HG02970 (cell line): ENCODE measurements around the gene PTPRT.

Source experiments
- ATAC-seq: cut with Tn5 transposase; IDR thresholded peaks from one replicate; pipeline ENCODE4 v1.9.1; 2021; ENCODE audit warnings: mild to moderate bottlenecking, moderate library complexity, moderate number of reproducible peaks; ENCODE audit not compliant: unreplicated experiment, low FRiP score

PTPRT gene

GRCh38 chr20:42191140-42191860, 998.4 kb downstream of the PTPRT start:
- ATAC-seq, result no peak

DNA sequence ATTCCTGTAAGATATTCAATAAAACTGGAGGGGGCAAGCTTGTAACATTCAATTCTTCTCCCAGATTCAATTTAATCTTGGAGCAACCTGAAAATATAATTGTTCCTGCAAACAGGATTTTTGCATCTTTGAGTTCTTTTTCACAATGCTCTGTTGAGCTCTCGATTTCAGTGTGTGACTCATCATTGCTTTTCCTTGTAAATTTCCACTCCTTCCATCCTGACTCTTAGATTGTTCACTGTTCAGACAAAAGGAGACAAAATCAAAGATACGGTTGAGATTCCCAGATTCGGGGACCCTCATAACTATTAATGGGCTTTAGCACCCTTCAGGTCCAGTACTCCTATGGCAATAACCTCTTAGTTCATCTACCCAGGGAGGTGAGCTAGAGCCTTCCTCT, 999.6 kb downstream of the PTPRT start:
- ATAC-seq, result no peak

DNA sequence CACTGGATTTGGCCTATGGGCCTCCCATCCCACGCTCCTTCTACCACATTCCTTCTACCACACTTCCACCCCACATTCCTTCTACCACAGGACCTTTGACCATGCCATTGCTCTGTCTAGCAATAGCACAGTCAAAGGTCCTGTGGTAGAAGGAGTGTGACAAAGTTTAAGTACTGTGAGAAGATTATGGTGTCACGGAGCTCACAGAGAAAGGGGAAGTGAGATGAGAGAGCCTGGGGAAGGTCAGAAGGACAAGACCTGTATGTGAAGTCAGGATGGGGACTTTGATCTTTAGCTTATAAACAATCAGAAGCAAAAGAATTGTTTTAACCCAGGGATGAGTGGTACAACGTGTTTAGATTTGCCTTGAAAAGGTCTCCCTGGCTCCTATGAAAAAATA, 1003.4 kb downstream of the PTPRT start:
- ATAC-seq, result no peak

- ATAC-seq, result no peak
Observed at GRCh38 chr20:42183147-42183546, 1006.6 kb downstream of the PTPRT start.

GRCh38 chr20:42181064-42181463, 1008.6 kb downstream of the PTPRT start:
- ATAC-seq, result no peak

- no peak for ATAC-seq
Observed at GRCh38 chr20:42179768-42180167, 1009.9 kb downstream of the PTPRT start.

GRCh38 chr20:42173440-42173839, 1016.3 kb downstream of the PTPRT start:
- ATAC-seq, result no peak

GRCh38 chr20:42164121-42164890, 1025.4 kb downstream of the PTPRT start:
- no peak for ATAC-seq

GRCh38 chr20:42161228-42161829, 1028.4 kb downstream of the PTPRT start:
- ATAC-seq, result no peak

DNA sequence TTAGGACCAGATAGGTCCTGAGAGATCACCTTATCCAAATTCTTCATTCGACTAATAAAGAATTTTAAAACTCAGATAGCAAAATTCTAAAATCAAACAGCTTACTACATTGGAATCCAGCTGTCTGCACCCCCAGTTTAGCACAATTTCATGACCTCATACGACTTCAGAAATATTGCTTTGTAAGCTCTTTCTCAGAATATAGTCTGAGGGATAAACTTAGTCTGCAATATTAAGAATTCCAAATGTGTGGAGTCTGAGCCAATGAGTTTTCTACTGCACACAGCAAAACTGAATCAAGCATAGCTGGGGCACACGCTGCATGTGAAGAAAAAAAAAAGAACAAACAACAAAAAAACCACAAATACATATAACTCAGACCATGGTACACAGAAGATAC, 1029.9 kb downstream of the PTPRT start:
- no peak for ATAC-seq

DNA sequence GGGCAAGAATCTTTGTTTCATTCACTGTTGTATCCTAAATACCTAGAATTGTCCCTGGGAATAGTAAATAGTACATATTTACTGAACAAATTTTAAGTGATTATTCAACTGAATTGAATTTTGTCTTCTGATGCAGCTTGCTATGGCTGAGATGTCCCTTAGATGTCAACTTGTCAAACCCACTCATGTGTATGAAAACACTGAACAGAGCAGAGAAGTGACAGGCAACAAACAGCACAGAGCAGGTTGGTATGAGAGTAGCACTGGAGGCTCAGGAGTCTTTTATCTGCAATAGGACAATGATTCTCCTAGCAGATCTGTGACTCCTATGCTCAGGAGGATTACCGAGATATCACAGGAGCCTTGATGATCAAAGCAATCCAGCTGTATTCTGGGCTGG, 1031.4 kb downstream of the PTPRT start:
- no peak for ATAC-seq

- no peak for ATAC-seq
Observed at GRCh38 chr20:42155586-42155985, 1034.1 kb downstream of the PTPRT start.

- ATAC-seq, result no peak
Observed at GRCh38 chr20:42152575-42152974, 1037.1 kb downstream of the PTPRT start.

DNA sequence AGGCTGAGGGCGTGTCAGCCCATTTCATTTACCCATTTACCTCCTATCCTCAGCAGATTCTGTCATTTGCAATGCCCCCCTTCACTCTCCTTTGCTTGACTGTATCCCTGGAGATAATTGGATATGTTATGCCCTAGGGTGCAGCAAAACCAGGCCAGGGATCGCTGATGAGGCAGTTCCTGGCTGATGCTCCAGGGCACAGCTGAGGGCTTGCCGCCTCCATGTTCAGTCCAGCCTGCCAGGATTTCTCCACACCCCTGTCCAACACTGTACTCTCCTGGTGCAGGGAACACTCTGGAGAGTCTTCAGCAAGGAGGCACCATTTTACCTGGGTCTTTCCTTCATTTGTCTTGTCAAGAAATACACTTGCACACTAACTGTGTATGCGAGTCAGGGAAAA, 1039.5 kb downstream of the PTPRT start:
- no peak for ATAC-seq

DNA sequence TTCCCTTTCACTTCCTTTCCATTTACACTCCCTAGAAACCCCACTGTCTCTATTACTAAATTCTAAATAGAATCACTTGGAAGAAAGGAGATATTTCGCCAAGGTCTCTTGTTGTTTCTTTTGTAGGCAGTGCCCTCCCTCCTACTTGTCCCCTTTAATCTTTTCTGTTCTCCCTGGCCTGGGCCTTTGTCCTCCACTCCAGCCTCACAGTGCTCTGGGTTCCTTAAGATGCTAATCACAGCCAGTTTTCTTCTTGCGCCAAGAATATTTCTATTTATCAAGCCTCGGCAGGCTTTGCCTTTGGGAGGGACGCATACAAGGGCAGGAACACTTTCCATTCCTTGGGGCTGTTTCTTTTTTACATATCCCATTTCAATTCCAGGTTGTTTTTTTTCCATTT, 1051.0 kb downstream of the PTPRT start:
- no peak for ATAC-seq

- no peak for ATAC-seq
Observed at GRCh38 chr20:42134265-42135098, 1055.2 kb downstream of the PTPRT start.

DNA sequence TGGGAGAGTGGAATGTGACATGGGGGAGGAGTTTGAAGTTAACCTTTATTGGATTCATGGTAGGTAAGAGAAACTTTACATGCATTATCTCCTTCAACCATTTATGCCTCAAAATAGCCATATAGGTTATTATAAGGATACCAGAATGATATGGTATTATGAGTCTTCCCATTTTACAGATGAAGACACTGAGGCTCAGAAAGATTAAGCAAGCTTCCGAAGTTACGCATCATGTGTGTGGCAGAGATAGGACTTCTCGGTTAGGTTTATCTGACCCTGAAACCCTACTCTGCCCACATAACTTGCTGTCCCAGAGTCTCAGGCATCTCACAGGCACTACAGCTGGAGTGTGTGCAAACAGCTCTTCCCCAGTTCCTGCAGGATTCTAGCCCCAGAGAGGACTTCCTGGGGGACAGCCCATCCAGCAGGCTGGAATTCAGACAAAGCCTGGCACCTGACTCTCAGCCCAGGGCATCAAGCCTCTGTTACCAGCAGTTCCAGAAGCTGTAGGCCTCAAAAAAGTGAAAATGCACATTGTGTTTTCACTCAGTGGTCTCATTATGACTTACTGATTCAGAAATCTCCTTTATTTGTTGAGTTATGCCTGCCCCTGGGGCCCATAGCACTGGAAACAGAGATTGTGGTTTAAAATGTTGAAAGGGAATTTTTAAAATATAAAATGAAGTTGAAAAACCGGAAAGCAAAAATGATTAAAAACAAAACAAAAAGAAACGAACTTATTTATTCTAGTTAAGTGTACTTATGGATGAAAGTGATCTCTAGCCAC, 1058.7 kb downstream of the PTPRT start:
- no peak for ATAC-seq

DNA sequence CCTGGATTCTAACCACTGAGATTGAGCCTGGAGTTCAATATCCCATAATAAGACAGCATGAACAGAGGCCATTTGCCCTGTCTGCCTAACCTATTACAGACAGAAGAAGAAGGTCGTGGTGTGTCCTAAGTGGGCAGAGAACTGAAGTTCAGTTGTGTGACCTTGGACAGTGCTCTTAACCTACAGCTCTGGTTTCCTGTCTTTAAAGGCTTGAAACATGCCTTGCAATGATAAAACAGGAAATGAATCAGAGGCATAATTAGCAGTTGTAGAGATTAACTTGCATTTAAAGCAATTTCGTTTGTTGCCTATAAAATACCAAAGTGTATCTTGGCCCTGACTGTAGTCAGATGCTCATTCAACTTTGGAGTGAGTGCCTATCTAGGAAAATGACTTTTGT, 1064.3 kb downstream of the PTPRT start:
- no peak for ATAC-seq

DNA sequence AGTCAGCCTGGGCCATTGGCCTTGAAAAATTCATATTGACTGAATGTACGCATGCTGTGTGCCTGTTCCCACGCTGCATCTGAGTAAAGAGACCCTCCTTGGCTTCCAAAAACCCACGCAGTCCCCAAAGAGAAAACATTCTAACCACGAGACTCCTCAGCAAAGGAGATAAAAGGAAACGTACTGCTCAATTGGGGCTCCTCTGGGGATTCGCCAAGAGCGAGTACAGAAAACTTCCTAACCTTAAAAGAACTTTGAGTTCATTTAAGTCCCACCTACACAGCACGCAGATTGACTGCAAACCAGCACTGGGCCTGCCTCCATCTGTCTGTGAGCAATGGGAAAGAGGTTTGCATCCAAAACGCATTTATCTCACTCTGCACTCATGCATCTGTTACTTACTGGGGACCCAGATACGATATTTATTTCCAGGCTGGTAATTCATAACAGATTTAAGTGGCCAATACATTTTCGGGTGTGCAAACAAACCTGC, 1065.7 kb downstream of the PTPRT start:
- no peak for ATAC-seq
